Cardiac fibroblast (primary cell): Measurements from ENCODE around the gene SSH3.
A peak's percentile ranks its signal among the peaks of the same experiment; 100 is the strongest.

Experiments used
- DNase-seq, 2 donors: peaks; one replicate each; pipeline versions ENCODE4 v3.0.0 to v3.0.0-alpha.2; 2010; ENCODE audit warnings: low read depth in 2 of 2
- H3K4me3 ChIP-seq, 2 donors: replicated peaks in 1 of 2; 1 replicate in 1 of 2; 2 replicates in 1 of 2; pipeline ENCODE4 v1.5.1; 2011; ENCODE audit warnings: low read depth in 2 of 2, low read length in 2 of 2, mild to moderate bottlenecking in 2 of 2, moderate library complexity in 1 of 2
- TF ChIP-seq, protein P1 (sequence below): IDR thresholded peaks from one replicate; pipeline ENCODE4 v1.5.1; 2011; ENCODE audit warnings: low read depth, mild to moderate bottlenecking, low read length, inconsistent platforms

The SSH3 gene

DNA sequence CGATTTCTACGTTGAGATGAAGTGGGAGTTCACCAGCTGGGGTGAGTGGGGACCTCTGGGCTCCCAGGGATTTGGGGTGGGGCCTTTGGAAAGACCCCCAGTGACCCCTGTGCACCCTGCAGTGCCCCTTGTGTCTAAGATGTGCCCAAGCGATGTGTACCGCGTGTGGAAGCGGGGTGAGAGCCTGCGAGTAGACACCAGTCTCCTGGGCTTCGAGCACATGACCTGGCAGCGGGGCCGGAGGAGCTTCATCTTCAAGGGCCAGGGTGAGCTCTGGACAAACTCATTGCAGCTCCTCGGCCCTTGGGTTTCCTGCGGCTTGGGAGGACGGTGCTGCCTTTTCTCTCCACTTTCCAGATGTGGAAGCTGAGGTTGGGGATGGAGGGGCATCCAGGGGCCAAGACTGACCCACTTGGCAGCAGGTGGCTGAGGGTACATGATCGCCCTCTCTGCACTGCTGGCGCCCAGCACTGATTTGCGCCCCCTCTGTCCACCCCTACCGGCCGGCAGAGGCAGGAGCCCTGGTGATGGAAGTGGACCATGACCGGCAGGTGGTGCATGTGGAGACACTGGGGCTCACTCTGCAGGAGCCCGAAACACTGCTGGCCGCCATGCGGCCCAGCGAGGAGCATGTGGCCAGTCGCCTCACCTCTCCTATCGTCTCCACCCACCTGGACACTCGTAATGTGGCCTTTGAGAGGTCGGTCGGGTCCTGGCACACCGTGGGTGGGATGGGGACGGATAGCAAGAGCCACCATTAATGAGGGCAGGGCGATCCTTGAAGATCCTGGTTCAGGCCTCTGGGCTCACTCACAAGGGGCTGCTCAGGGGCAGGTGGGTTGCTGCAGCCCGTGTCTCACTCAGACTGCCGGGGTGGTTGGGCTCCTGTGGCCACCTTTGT lies 11.6 kb upstream of the SSH3 start:
- no peak for DNase-seq
- TF ChIP-seq, protein P1, sequence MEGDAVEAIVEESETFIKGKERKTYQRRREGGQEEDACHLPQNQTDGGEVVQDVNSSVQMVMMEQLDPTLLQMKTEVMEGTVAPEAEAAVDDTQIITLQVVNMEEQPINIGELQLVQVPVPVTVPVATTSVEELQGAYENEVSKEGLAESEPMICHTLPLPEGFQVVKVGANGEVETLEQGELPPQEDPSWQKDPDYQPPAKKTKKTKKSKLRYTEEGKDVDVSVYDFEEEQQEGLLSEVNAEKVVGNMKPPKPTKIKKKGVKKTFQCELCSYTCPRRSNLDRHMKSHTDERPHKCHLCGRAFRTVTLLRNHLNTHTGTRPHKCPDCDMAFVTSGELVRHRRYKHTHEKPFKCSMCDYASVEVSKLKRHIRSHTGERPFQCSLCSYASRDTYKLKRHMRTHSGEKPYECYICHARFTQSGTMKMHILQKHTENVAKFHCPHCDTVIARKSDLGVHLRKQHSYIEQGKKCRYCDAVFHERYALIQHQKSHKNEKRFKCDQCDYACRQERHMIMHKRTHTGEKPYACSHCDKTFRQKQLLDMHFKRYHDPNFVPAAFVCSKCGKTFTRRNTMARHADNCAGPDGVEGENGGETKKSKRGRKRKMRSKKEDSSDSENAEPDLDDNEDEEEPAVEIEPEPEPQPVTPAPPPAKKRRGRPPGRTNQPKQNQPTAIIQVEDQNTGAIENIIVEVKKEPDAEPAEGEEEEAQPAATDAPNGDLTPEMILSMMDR: no peak
- no peak overlapping the region for H3K4me3 ChIP-seq

DNA sequence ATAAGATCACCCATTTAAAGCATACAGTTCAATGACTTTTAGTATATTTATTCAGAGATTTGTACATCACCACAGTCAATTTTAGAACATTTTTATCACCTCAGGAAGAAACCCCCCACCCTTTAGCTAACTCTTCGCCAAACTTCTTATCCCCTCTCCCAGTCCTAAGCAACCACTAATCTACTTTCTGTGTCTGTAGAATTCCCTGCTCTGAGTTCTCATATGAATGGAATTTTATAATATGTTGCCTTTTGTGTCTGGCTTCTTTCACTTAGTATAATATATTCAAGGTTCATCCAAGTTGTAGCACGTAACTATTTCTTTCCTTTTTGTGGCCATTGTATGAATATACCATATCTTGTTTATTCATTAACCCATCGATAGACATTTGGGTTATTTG lies 10.7 kb upstream of the SSH3 start:
- DNase-seq: no peak
- TF ChIP-seq, protein P1: no peak
- H3K4me3 ChIP-seq: no peak overlapping the region

DNA sequence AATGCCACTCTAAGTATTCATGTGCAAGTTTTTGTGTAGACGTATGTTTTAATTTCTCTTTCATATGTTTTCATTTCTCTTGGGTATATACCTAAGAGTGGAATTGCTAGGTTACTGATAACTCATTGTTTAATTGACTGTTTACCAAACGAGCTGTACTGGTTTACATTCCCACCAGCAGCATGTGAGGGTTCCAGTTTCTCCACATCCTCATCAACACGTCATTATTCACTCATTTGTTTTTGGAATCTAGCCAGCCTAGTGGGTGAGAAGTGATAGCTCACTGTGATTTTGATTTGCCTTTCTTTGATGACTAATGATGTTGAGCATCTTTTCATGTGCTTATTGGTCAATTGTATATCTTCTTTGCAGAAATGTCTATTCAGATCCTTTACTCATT lies 10.2 kb upstream of the SSH3 start:
- no peak overlapping the region for H3K4me3 ChIP-seq

DNA sequence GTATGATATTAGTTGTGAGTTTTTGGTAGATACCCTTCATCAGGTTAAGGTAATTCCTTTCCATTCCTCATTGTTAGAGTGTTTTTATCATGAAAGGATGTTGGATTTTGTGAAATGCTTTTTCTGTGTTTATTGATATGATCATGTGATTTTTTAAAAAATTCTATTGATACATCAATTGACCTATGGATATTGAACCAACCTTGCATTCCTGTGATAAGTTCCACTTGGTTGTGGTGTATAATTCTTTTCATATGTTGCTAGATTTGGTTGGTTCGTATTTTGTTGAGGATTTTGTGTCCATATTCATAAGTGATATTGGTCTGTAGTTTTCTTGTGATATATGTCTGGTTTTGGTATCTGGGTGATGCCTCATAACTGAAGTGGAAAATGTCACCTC lies 7.5 kb upstream of the SSH3 start:
- H3K4me3 ChIP-seq: no peak overlapping the region
- TF ChIP-seq, protein P1: no peak
- DNase-seq: no peak

More for the DNA sequence above, 10.2 kb upstream of the SSH3 start:
- TF ChIP-seq, protein P1: no peak
- peak; percentile 47 to 64 for DNase-seq

DNA sequence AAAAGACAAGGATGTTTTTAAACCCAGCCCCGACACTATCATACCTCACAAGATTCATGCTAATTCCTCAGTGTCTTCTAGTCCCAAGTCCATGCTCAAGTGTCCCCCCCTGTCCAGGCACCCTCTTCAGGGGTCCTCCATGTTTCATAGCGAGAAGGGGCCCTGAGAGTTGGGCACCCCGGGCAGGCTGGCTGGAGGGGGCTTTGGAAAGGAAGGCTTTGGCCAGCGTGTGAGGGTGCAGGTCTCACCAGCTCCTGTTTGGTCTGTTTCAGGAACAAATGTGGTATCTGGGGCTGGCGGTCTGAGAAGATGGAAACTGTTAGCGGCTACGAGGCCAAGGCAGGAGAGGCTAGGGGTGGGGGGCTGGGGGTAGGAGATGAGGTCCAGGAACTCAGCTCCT lies 4.5 kb upstream of the SSH3 start:
- H3K4me3 ChIP-seq: no peak overlapping the region
- no peak for DNase-seq
- TF ChIP-seq, protein P1: no peak

DNA sequence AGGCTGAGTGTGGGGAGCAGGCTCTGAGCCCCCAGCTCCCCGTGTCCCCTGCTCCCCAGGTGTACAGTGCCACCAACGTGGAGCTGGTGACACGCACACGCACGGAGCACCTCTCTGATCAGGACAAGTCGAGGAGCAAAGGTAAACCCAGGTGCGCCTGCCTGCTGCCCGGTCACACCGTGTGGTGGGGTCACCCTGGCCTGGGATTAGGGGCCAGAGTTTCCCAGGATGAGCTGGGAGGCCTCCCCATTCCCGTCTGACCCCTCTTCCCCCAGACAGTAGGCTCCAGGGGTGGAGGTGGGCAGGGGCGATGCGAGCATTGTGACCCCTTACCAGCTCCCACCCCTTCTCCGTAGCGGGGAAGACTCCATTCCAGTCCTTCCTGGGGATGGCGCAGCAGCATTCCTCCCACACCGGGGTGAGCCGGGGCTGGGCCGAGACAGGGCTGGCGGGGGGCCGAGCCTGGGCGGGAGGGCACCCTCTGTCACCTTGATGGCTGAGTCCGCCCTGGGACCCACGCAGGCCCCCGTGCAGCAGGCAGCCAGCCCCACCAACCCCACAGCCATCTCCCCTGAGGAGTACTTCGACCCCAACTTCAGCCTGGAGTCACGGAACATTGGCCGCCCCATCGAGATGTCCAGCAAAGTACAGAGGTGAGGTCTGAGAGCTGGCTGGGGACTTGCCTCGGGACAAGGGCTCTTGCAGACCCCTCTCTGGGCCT lies 3.7 kb upstream of the SSH3 start:
- TF ChIP-seq, protein P1: no peak
- no peak for DNase-seq
- no peak overlapping the region for H3K4me3 ChIP-seq
